GM18870 (cell line): Measurements from ENCODE around the gene CCDC188.

Experiments used
- ATAC-seq: cut with Tn5 transposase; IDR thresholded peaks from one replicate; pipeline ENCODE4 v1.9.1; 2021; ENCODE audit warnings: moderate library complexity; ENCODE audit not compliant: unreplicated experiment

Gene CCDC188

GRCh38 chr22:20108757-20109230, 42.1 kb downstream of the CCDC188 start:
- ATAC-seq = no peak

GRCh38 chr22:20107951-20108756, 42.7 kb downstream of the CCDC188 start:
- no peak for ATAC-seq

GRCh38 chr22:20107471-20107901, 43.4 kb downstream of the CCDC188 start:
- ATAC-seq = no peak

GRCh38 chr22:20106849-20107237, 44.0 kb downstream of the CCDC188 start:
- no peak for ATAC-seq

GRCh38 chr22:20106205-20106848, 44.5 kb downstream of the CCDC188 start:
- no peak for ATAC-seq

GRCh38 chr22:20105456-20106204, 45.2 kb downstream of the CCDC188 start:
- ATAC-seq = no peak

- ATAC-seq = no peak
Observed at GRCh38 chr22:20102203-20102780, 48.6 kb downstream of the CCDC188 start.

GRCh38 chr22:20101638-20102037, 49.2 kb downstream of the CCDC188 start:
- ATAC-seq = no peak

- ATAC-seq = no peak
Observed at GRCh38 chr22:20099099-20099711, 51.6 kb downstream of the CCDC188 start.
